ENCODE measurements around the gene C3orf52.

GRCh38 chr3:112086076-112086854, at the start of gene C3orf52:
- no peak for TF ChIP-seq CTCF (IDR thresholded peaks at IDR 0.05)
- no peak for TF ChIP-seq POLR2A (IDR thresholded peaks at IDR 0.05)
- peak in 1 of 2 donors; percentile 71 for TF ChIP-seq POLR2AphosphoS5 (IDR thresholded peaks at IDR 0.05; ENCODE audit: insufficient read depth in 1 of 2, low read depth in 1 of 2)
